ENCODE measurements around the gene ANAPC13.
A peak's percentile ranks its signal among the peaks of the same experiment; 100 is the strongest.

The ANAPC13 gene

GRCh38 chr3:134526319-134526718 is 40.5 kb upstream of the ANAPC13 start:
- H3K36me3 ChIP-seq = no peaks in the 10 kb centered on the region
- no peak for DNase-seq
- TF ChIP-seq CTCF (IDR thresholded peaks at IDR 0.05; ENCODE audit: low read depth, low read length) = no peak

DNA sequence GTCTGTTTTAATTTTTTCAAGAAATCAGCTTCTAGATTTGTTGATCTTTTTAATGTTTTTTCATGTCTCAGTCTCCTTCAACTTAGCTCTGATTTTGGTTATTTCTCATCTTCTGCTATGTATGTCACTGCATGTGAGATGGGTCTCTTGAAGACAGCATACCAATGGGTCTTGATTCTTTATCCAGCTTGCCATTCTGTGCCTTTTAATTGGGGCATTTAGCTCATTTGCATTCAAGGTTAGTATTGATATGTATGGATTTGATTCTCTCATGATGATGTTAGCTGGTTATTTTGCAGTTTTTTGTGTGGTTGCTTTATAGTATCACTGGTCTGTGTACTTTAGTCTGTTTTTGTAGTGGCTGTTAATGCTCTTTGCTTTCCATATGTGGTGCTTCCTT is 39.5 kb upstream of the ANAPC13 start:
- no peak for DNase-seq
- no peak overlapping the region for H3K4me3 ChIP-seq (ENCODE audit: low read depth, low read length)
- H3K9me3 ChIP-seq (ENCODE audit: severe bottlenecking) = peaks cover 7% of the 10 kb centered on the region
- no peak overlapping the region for H3K27ac ChIP-seq
- H3K36me3 ChIP-seq = no peaks in the 10 kb centered on the region; the same call in 1 of the 2 replicates
- no peaks in the 10 kb centered on the region for H3K27me3 ChIP-seq (ENCODE audit: insufficient read depth, low read depth, severe bottlenecking)
- TF ChIP-seq CTCF (IDR thresholded peaks at IDR 0.05; ENCODE audit: low read depth, low read length) = no peak

More at GRCh38 chr3:134526319-134526718, 40.5 kb upstream of the ANAPC13 start:
- Histone ChIP-seq H3K27ac (no peak overlapping the region), H3K4me3 (ENCODE audit: low read depth, low read length) (no peak overlapping the region), H3K27me3 (ENCODE audit: insufficient read depth, low read depth, severe bottlenecking) (no peaks in the 10 kb centered on the region), H3K9me3 (ENCODE audit: severe bottlenecking) (peaks cover 5% of the 10 kb centered on the region)

GRCh38 chr3:134522541-134522940 is 36.8 kb upstream of the ANAPC13 start:
- peaks cover 7% of the 10 kb centered on the region for H3K9me3 ChIP-seq (ENCODE audit: severe bottlenecking)
- H3K36me3 ChIP-seq = no peaks in the 10 kb centered on the region; the same call in 1 of the 2 replicates
- no peak for TF ChIP-seq CTCF (IDR thresholded peaks at IDR 0.05; ENCODE audit: low read depth, low read length)
- no peak overlapping the region for H3K4me3 ChIP-seq (ENCODE audit: low read depth, low read length)
- H3K27me3 ChIP-seq (ENCODE audit: insufficient read depth, low read depth, severe bottlenecking) = no peaks in the 10 kb centered on the region
- DNase-seq = no peak
- no peak overlapping the region for H3K27ac ChIP-seq

DNA sequence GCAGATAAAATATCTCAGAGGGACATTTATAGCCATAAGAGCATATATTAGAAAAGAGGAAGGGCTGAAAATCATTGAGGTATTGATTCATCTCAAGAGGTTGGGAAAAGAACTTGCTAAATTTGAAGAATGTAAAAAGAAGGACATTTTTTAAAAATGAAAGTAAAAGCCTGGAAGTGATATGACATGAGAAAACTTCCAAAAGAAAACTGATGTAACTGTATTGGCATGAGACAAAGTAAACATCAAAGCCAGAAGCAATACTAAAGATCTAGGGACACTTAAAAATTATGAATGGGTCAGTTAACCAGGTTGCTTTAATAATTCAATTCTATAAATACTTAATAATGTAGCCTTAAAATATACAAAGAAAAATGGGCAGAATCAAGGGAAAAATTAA is 32.0 kb upstream of the ANAPC13 start:
- Histone ChIP-seq H3K27ac (no peak overlapping the region), H3K9me3 (ENCODE audit: severe bottlenecking) (peaks cover 4% of the 10 kb centered on the region), H3K36me3 (peaks cover 7% of the 10 kb centered on the region), H3K27me3 (ENCODE audit: insufficient read depth, low read depth, severe bottlenecking) (no peaks in the 10 kb centered on the region), H3K4me3 (ENCODE audit: low read depth, low read length) (no peak overlapping the region)
- TF ChIP-seq CTCF (IDR thresholded peaks at IDR 0.05; ENCODE audit: low read depth, low read length) = no peak
- DNase-seq = no peak

GRCh38 chr3:134516905-134517304 is 31.1 kb upstream of the ANAPC13 start:
- Histone ChIP-seq H3K27ac (peak overlapping the region; percentile 60), H3K4me3 (ENCODE audit: low read depth, low read length) (no peak overlapping the region), H3K9me3 (ENCODE audit: severe bottlenecking) (peaks cover 2% of the 10 kb centered on the region), H3K36me3 (peaks cover 16% of the 10 kb centered on the region), H3K27me3 (ENCODE audit: insufficient read depth, low read depth, severe bottlenecking) (no peaks in the 10 kb centered on the region)
- no peak for DNase-seq
- TF ChIP-seq CTCF (IDR thresholded peaks at IDR 0.05; ENCODE audit: low read depth, low read length) = no peak

DNA sequence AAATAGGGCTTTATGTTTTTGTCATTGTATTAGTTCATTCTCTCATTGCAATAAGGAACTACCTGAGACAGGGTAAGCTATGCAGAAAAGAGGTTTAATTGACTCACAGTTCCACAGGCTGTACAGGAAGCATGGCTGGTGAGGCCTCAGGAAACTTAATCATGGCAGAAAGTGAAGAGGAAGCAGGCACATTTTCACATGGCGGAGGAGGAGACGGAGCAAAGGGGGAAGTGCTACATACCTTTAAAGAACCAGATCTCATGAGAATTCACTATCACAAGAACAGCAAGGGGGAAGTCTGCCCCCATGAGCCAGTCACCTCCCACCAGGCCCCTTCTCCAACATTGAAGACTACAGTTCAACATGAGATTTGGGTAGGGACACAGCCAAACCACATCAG is 25.7 kb upstream of the ANAPC13 start:
- H3K9me3 ChIP-seq (ENCODE audit: severe bottlenecking) = no peaks in the 10 kb centered on the region
- TF ChIP-seq CTCF (IDR thresholded peaks at IDR 0.05; ENCODE audit: low read depth, low read length) = no peak
- peaks cover 51% of the 10 kb centered on the region for H3K36me3 ChIP-seq
- H3K27me3 ChIP-seq (ENCODE audit: insufficient read depth, low read depth, severe bottlenecking) = no peaks in the 10 kb centered on the region
- no peak overlapping the region for H3K4me3 ChIP-seq (ENCODE audit: low read depth, low read length)
- H3K27ac ChIP-seq = no peak overlapping the region
- no peak for DNase-seq
